Neural progenitor cell (in vitro differentiated cells): ENCODE results near the gene AUTS2. TPM values are rescaled to one million over a fixed set of nuclear protein-coding genes. Genes with fewer than 3 reads are reported as not detected.

Source experiments
- DNase-seq: peaks from one replicate; pipeline ENCODE4 v3.0.0-alpha.2; 2016; ENCODE audit warnings: low spot score
- H2AFZ ChIP-seq: fragments of 200-600 bp; sonication (generic); replicated peaks from 2 replicates; pipeline ENCODE4 v1.6.1; 2016; ENCODE audit warnings: antibody characterized with exemption
- H3F3A ChIP-seq: fragments of 200-600 bp; sonication (generic); 2 replicates; pipeline ENCODE4 v1.6.1; 2016; ENCODE audit warnings: antibody characterized with exemption, low read depth
- H3K27ac ChIP-seq: fragments of 200-600 bp; sonication (generic); 2 replicates; pipeline ENCODE4 v1.5.1; 2016; ENCODE audit warnings: mild to moderate bottlenecking
- H3K27me3 ChIP-seq: fragments of 200-600 bp; sonication (generic); 2 replicates; pipeline ENCODE4 v1.6.1; 2016; ENCODE audit warnings: mild to moderate bottlenecking, moderate library complexity
- H3K36me3 ChIP-seq: fragments of 200-600 bp; sonication (generic); 2 replicates; pipeline ENCODE4 v1.5.1; 2016
- H3K4me1 ChIP-seq: fragments of 200-600 bp; sonication (generic); 2 replicates; pipeline ENCODE4 v1.6.1; 2016; ENCODE audit warnings: mixed run types
- H3K4me2 ChIP-seq: fragments of 200-600 bp; sonication (generic); 2 replicates; pipeline ENCODE4 v1.6.1; 2016
- H3K4me3 ChIP-seq: fragments of 200-600 bp; sonication (generic); 2 replicates; pipeline ENCODE4 v1.5.1; 2016
- H3K79me2 ChIP-seq: fragments of 200-600 bp; sonication (generic); 2 replicates; pipeline ENCODE4 v1.6.1; 2016; ENCODE audit warnings: low read depth
- H3K9ac ChIP-seq: fragments of 200-600 bp; sonication (generic); 2 replicates; pipeline ENCODE4 v1.6.1; 2016
- H3K9me3 ChIP-seq: fragments of 200-600 bp; sonication (generic); 2 replicates; pipeline ENCODE4 v1.5.1; 2016; ENCODE audit warnings: low read depth
- H4K20me1 ChIP-seq: fragments of 200-600 bp; sonication (generic); 2 replicates; pipeline ENCODE4 v1.6.1; 2016; ENCODE audit warnings: low read depth
- H3K27ac Mint-ChIP-seq: 3 replicates; pipeline ENCODE4 v1.8.0; 2021; ENCODE audit warnings: mixed read lengths
- H3K27me3 Mint-ChIP-seq: 2 replicates; pipeline ENCODE4 v1.8.0; 2022; ENCODE audit warnings: low read depth, mild to moderate bottlenecking, inconsistent platforms, moderate library complexity, mixed read lengths; ENCODE audit not compliant: insufficient read depth
- H3K36me3 Mint-ChIP-seq: 3 replicates; pipeline ENCODE4 v1.8.0; 2021; ENCODE audit warnings: mixed read lengths
- H3K4me1 Mint-ChIP-seq: 3 replicates; pipeline ENCODE4 v1.8.0; 2021; ENCODE audit warnings: mixed read lengths
- H3K4me3 Mint-ChIP-seq: 3 replicates; pipeline ENCODE4 v1.8.0; 2021; ENCODE audit warnings: mild to moderate bottlenecking, moderate library complexity, mixed read lengths
- H3K9me3 Mint-ChIP-seq: 3 replicates; pipeline ENCODE4 v1.8.0; 2020; ENCODE audit warnings: mixed read lengths
- CTCF ChIP-seq: fragments of 200-600 bp; sonication (generic); IDR thresholded peaks from 2 replicates; pipeline ENCODE4 v1.5.1; 2017; ENCODE audit warnings: antibody characterized with exemption, mild to moderate bottlenecking
- EZH2 ChIP-seq: fragments of 200-600 bp; sonication (generic); IDR thresholded peaks from 2 replicates; pipeline ENCODE4 v1.6.1; 2017; ENCODE audit warnings: antibody characterized with exemption, mild to moderate bottlenecking, moderate library complexity
- EZH2phosphoT487 ChIP-seq: fragments of 200-600 bp; sonication (generic); IDR thresholded peaks from 2 replicates; pipeline ENCODE4 v1.6.1; 2017; ENCODE audit warnings: antibody characterized with exemption
- total RNA-seq: library from RNA; depleted of rRNA; stranded (reverse); fragments of >200 nt; gene quantifications from 2 replicates; pipeline ENCODE4 v1.2.3, GENCODE V29; 2015; ENCODE audit warnings: low replicate concordance

AUTS2 gene
- total RNA-seq, 1 donor from 2014 or later, result 50.0 TPM

DNA sequence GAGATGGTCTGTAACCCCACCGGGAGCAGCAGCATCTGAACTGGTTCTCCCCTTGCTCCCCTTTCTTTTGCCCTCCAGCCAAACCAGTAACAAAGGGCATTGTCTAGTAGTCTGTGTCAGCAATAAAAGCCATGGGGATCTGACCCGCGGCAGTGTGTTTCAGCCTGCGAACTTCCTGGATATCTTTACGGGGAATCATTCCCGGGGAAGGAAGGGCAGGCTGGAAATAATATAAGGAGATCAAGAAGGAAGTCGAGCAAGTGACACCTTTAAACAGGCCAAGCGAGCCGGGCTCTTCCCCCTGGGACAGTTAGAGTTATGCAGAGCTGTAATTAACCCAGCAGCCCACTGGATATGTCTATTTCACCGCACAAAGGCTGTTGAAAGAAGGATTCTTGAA lies 872.5 kb downstream of the AUTS2 start:
- no peak for TF ChIP-seq EZH2phosphoT487
- Histone ChIP-seq H3K4me2 (no peak overlapping the region), H3K27me3 (no peaks in the 10 kb centered on the region), H3K9me3 (no peaks in the 10 kb centered on the region), H3K4me3 (no peak overlapping the region), H2AFZ (no peak overlapping the region), H4K20me1 (no peaks in the 10 kb centered on the region), H3F3A (no peaks in the 10 kb centered on the region), H3K27ac (no peak overlapping the region), H3K4me1 (peaks cover 21% of the 10 kb centered on the region), H3K9ac (no peak overlapping the region), H3K36me3 (no peaks in the 10 kb centered on the region), H3K79me2 (no peaks in the 10 kb centered on the region)
- H3K9me3 Mint-ChIP-seq, result no peaks in the 10 kb centered on the region
- H3K36me3 Mint-ChIP-seq, result no peaks in the 10 kb centered on the region
- no peak overlapping the region for H3K27ac Mint-ChIP-seq
- H3K4me3 Mint-ChIP-seq, result no peak overlapping the region
- peaks cover 2% of the 10 kb centered on the region for H3K27me3 Mint-ChIP-seq
- peaks cover 29% of the 10 kb centered on the region for H3K4me1 Mint-ChIP-seq
- DNase-seq, result peak; percentile 16

DNA sequence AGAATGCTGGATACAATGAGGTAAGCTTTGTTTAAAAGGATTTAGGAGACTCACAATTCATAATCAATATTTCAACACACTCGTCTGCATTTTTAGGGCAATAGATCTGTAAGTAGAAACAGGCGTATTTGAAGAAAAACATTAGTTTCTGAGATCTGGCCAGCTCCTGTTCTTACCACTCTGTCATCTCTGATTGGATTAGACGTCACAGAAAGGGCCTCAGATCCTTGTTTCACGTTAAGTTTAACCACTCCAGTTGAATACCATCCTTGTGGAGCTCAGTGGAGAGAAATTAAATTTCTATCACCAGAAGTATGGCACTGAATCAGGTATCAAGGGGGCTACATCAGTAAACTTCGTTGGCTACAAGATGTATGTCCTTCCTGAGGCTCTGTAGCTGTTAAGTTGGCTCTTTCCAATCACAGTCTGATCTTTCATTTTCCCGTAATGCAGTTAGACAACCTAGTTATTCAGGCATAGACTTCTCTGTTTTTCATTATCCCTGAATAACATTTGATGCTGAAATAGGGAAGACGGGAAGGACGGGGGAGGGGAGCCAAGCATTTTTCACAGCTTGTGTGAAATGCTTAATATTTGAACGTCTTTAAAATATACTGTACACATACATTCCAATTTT lies 874.4 kb downstream of the AUTS2 start:
- Mint-ChIP-seq H3K27ac (no peak overlapping the region), H3K36me3 (no peaks in the 10 kb centered on the region), H3K27me3 (peaks cover 4% of the 10 kb centered on the region), H3K4me1 (peaks cover 34% of the 10 kb centered on the region), H3K9me3 (no peaks in the 10 kb centered on the region), H3K4me3 (no peak overlapping the region)
- H3K36me3 ChIP-seq, result no peaks in the 10 kb centered on the region
- no peaks in the 10 kb centered on the region for H3K79me2 ChIP-seq
- TF ChIP-seq EZH2phosphoT487 (no peak), CTCF (no peak), EZH2 (no peak)
- H3F3A ChIP-seq, result no peaks in the 10 kb centered on the region
- no peak overlapping the region for H3K4me2 ChIP-seq
- H3K9ac ChIP-seq, result no peak overlapping the region
- no peak for DNase-seq
- H4K20me1 ChIP-seq, result no peaks in the 10 kb centered on the region
- H3K4me3 ChIP-seq, result no peak overlapping the region
- H3K27me3 ChIP-seq, result no peaks in the 10 kb centered on the region
- no peak overlapping the region for H3K27ac ChIP-seq
- peaks cover 21% of the 10 kb centered on the region for H3K4me1 ChIP-seq
- H2AFZ ChIP-seq, result no peak overlapping the region
- no peaks in the 10 kb centered on the region for H3K9me3 ChIP-seq

DNA sequence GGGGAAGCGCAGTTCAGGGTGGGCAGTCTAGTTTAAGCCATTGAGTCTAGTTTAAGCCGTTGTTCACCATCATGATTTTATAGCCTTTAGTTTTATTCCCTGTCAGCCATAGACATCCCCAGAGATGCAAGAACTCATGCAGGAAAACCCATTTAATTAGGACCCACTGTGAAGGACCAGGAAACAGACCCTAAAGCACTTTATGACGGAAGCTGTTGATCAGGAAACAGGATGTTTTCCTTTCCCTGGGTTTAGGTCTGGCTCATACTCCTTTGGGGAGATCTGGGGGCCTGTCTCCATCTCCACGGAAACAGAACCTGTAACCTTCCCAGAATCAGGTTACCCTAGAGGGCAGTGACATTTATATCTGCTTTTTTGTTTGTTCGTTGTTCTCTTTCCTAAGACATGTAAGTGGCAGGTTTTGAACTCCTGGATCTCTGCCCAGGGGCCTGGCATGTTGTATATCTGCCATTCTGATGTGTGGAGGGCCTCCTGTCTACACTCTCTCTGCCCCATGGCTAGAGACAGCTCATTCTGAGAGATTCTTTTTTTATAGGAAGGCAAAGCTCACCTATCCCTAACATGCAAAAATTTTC lies 876.5 kb downstream of the AUTS2 start:
- no peaks in the 10 kb centered on the region for H3F3A ChIP-seq
- H3K9ac ChIP-seq, result no peak overlapping the region
- no peak overlapping the region for H3K27ac Mint-ChIP-seq
- peaks cover 4% of the 10 kb centered on the region for H3K27me3 Mint-ChIP-seq
- peaks cover 21% of the 10 kb centered on the region for H3K4me1 ChIP-seq
- no peak overlapping the region for H3K4me3 ChIP-seq
- H4K20me1 ChIP-seq, result no peaks in the 10 kb centered on the region
- no peaks in the 10 kb centered on the region for H3K79me2 ChIP-seq
- H3K4me1 Mint-ChIP-seq, result peaks cover 34% of the 10 kb centered on the region
- H3K27me3 ChIP-seq, result no peaks in the 10 kb centered on the region
- H3K36me3 ChIP-seq, result no peaks in the 10 kb centered on the region
- no peak overlapping the region for H3K4me3 Mint-ChIP-seq
- TF ChIP-seq EZH2phosphoT487, result no peak
- no peak for TF ChIP-seq EZH2
- no peak for TF ChIP-seq CTCF
- no peaks in the 10 kb centered on the region for H3K9me3 ChIP-seq
- H3K27ac ChIP-seq, result no peak overlapping the region
- no peak overlapping the region for H3K4me2 ChIP-seq
- DNase-seq, result no peak
- no peaks in the 10 kb centered on the region for H3K36me3 Mint-ChIP-seq
- H3K9me3 Mint-ChIP-seq, result no peaks in the 10 kb centered on the region
- no peak overlapping the region for H2AFZ ChIP-seq
